Measurements from ENCODE around the gene ATOH7. TPM values are rescaled to one million over a fixed set of nuclear protein-coding genes. Genes with fewer than 3 reads are reported as not detected.
A peak's percentile ranks its signal among the peaks of the same experiment; 100 is the strongest.

The ATOH7 gene
- total RNA-seq, 6 experiments from 2014 or later: 0.11 to 0.12 TPM; not detected in 4

DNA sequence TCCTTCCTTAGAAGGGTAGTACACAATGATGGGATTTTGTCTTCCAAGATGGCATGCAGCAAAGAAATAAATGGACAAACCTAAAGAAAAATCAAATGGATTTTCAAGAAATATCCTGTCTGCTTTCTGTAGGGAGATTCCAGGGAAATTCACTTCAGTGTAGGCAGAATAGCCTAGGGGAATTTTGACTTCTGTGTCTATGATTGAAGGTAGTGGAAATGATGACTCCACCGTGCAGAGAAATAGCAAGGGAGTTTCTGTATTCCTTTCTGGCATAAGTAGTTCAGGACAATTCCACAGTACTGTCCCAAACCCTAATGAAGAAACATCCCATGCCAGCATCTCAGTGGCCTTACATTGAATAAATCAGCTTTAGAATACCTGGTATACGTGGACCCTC, 9.5 kb downstream of the ATOH7 start:
- H3K36me3 Mint-ChIP-seq (ENCODE audit: low read depth): peaks cover 25% of the 10 kb centered on the region
- no peaks in the 10 kb centered on the region for H3K9me3 Mint-ChIP-seq
- TF ChIP-seq, protein P1, sequence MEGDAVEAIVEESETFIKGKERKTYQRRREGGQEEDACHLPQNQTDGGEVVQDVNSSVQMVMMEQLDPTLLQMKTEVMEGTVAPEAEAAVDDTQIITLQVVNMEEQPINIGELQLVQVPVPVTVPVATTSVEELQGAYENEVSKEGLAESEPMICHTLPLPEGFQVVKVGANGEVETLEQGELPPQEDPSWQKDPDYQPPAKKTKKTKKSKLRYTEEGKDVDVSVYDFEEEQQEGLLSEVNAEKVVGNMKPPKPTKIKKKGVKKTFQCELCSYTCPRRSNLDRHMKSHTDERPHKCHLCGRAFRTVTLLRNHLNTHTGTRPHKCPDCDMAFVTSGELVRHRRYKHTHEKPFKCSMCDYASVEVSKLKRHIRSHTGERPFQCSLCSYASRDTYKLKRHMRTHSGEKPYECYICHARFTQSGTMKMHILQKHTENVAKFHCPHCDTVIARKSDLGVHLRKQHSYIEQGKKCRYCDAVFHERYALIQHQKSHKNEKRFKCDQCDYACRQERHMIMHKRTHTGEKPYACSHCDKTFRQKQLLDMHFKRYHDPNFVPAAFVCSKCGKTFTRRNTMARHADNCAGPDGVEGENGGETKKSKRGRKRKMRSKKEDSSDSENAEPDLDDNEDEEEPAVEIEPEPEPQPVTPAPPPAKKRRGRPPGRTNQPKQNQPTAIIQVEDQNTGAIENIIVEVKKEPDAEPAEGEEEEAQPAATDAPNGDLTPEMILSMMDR (IDR thresholded peaks at IDR 0.05): no peak
- no peaks in the 10 kb centered on the region; the same call in 1 of the 2 replicates for H3K27me3 Mint-ChIP-seq (ENCODE audit: insufficient read depth)
- no peak overlapping the region for H3K4me3 Mint-ChIP-seq
- no peak for DNase-seq
- H3K27ac Mint-ChIP-seq: no peak overlapping the region
- peaks cover 13% of the 10 kb centered on the region for H3K4me1 Mint-ChIP-seq (ENCODE audit: low read depth)

DNA sequence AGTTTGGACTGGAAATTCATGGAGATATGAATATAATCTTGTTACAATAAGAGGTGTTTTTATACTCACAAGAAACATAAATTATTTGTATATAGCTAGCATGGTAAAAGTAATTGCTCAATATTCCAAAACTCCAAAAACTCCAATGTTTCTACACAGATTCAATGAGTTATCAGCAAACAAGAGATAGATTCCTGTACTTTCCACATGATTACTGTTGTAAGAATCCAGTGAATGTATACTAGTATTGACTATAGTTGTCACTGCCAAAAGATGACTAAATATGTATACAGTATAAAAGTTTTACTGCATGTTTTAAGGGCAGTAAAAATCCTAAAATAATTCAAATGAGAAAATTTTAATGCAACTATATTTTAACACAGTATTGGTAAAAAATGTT, 10.7 kb downstream of the ATOH7 start:
- Mint-ChIP-seq H3K4me3 (no peak overlapping the region), H3K4me1 (ENCODE audit: low read depth) (peaks cover 13% of the 10 kb centered on the region), H3K36me3 (ENCODE audit: low read depth) (peaks cover 28% of the 10 kb centered on the region), H3K27ac (no peak overlapping the region), H3K27me3 (ENCODE audit: insufficient read depth) (no peaks in the 10 kb centered on the region; the same call in 1 of the 2 replicates), H3K9me3 (no peaks in the 10 kb centered on the region)
- DNase-seq: no peak
- TF ChIP-seq, protein P1 (IDR thresholded peaks at IDR 0.05): no peak

DNA sequence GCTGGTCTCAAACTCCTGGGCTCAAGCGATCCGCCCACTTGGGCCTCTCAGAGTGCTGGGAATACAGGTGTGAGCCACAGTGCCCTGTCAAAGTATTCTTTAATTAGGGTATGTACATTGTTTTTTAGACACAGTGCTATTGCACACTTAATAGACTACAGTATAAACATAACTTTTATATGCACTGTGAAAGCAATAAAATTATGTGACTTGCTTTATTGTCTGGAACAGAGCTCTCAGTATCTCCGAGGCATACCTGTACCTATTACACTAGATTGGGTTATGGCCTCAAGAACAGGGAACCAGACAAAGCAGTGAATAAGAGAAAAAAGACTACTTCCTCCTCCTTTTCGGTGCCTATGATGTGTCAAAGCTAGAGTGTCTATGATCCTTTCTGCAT, 13.1 kb downstream of the ATOH7 start:
- H3K4me3 Mint-ChIP-seq: no peak overlapping the region
- TF ChIP-seq, protein P1 (IDR thresholded peaks at IDR 0.05): no peak
- no peak for DNase-seq
- H3K4me1 Mint-ChIP-seq (ENCODE audit: low read depth): peaks cover 6% of the 10 kb centered on the region; the same call in 1 of the 2 replicates
- no peaks in the 10 kb centered on the region; the same call in 1 of the 2 replicates for H3K27me3 Mint-ChIP-seq (ENCODE audit: insufficient read depth)
- H3K27ac Mint-ChIP-seq: no peak overlapping the region
- H3K9me3 Mint-ChIP-seq: no peaks in the 10 kb centered on the region
- peaks cover 40% of the 10 kb centered on the region for H3K36me3 Mint-ChIP-seq (ENCODE audit: low read depth)

- TF ChIP-seq, protein P1 (IDR thresholded peaks at IDR 0.05): peak; percentile 88
- Mint-ChIP-seq H3K9me3 (no peaks in the 10 kb centered on the region), H3K27ac (no peak overlapping the region), H3K36me3 (ENCODE audit: low read depth) (peaks cover 37% of the 10 kb centered on the region), H3K4me1 (ENCODE audit: low read depth) (peaks cover 15% of the 10 kb centered on the region; the same call in 1 of the 2 replicates), H3K27me3 (ENCODE audit: insufficient read depth) (no peaks in the 10 kb centered on the region; the same call in none of the 2 replicates), H3K4me3 (no peak overlapping the region)
- peak; percentile 28 for DNase-seq
These were observed 19.1 kb downstream of the ATOH7 start for GRCh38 chr10:68212721-68213352.

DNA sequence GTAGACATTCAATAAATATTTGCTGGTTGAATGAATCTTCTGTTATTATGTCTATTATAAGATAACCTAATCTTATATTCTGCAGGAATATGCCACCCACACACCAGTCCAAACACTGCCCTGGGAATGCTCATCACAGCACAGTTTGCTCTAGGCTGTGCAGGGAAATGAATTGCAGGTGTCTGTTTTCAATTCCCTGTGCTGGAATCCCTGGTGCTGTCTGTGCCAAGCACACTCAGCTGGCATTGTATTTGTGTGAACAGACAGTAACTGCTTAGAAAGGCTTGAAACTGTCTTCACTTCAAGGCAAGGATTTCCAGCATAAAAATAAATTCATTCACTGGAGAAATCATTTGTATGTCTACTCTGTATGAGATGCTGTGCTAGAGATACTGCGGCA, 20.2 kb downstream of the ATOH7 start:
- Mint-ChIP-seq H3K4me1 (ENCODE audit: low read depth) (peaks cover 12% of the 10 kb centered on the region; the same call in 1 of the 2 replicates), H3K36me3 (ENCODE audit: low read depth) (peaks cover 34% of the 10 kb centered on the region), H3K27ac (no peak overlapping the region), H3K4me3 (no peak overlapping the region), H3K9me3 (no peaks in the 10 kb centered on the region), H3K27me3 (ENCODE audit: insufficient read depth) (no peaks in the 10 kb centered on the region; the same call in none of the 2 replicates)
- TF ChIP-seq, protein P1 (IDR thresholded peaks at IDR 0.05): no peak
- no peak for DNase-seq

Data from HFFc6 (cell line).